ENCODE results near the gene TIMM22.

- TF ChIP-seq CTCF (IDR thresholded peaks at IDR 0.05) (no peak), POLR2A (IDR thresholded peaks at IDR 0.05) (no peak)
Measured at GRCh38 chr17:1050246-1050995, 53.5 kb downstream of the TIMM22 start.

Measured in upper lobe of left lung (tissue), 4 donors.